MM.1S (cell line): ENCODE results near the gene DLEC1.

ENCODE experiments used
- CTCF ChIP-seq: fragments of 300-600 bp; sonication (generic); IDR thresholded peaks from 2 replicates; pipeline ENCODE4 v1.5.1; 2016; ENCODE audit warnings: antibody characterized with exemption, low read length, mixed read lengths
- EZH2 ChIP-seq: fragments of 300-600 bp; sonication (generic); optimal IDR thresholded peaks from 2 replicates; pipeline ENCODE3; 2017; ENCODE audit warnings: low read depth, mild to moderate bottlenecking, antibody characterized with exemption, low read length, mixed read lengths
- EZH2phosphoT487 ChIP-seq: fragments of 300-600 bp; sonication (generic); IDR thresholded peaks from 2 replicates; pipeline ENCODE4 v1.6.1; 2018; ENCODE audit warnings: antibody characterized with exemption, low read length

GRCh38 chr3:38120693-38121450 is 81.9 kb downstream of the DLEC1 start:
- TF ChIP-seq CTCF (no peak), EZH2 (no peak), EZH2phosphoT487 (no peak)
